Measurements from ENCODE around the gene TEX19. TPM values are rescaled to one million over a fixed set of nuclear protein-coding genes. Genes with fewer than 3 reads are reported as not detected.

The TEX19 gene
- total RNA-seq, 6 experiments from 2014 or later, result 0.10 to 0.14 TPM; not detected in 4

DNA sequence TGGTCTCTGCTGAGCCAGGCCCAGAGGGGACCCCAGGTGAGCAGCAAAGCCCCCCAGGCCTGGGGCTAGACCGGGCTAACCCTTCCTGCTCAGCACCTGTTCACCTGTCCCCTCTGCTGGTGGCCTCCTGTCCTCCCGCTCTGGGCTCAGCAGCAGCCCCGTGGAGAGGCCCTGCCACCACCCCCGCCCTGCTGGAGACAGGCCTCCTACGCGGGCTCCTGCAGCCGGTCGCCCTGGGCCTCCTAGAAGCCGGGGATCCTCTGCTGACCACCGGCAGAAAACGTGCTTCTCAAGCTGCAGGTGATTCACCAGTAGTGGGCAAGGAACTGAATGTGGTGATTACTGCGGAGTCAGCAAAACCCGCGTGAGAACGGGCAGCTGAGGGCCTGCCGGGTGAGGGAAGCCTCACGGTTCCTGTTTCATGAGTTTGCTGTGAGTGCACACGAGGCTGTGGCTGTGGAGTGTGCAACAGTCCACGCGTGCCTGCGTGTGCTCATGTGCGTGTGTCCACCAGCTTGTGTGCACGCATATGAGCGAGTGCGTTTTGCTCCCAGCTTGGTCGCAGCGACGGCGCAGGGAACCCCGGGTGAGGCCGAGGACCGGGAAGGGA, 26.3 kb upstream of the TEX19 start:
- Mint-ChIP-seq H3K4me1 (ENCODE audit: low read depth) (peaks cover 13% of the 10 kb centered on the region), H3K27ac (no peak overlapping the region; the same call in 1 of the 2 replicates), H3K4me3 (peak overlapping the region; percentile 80), H3K36me3 (ENCODE audit: low read depth) (no peaks in the 10 kb centered on the region), H3K9me3 (no peaks in the 10 kb centered on the region), H3K27me3 (ENCODE audit: insufficient read depth) (peaks cover 6% of the 10 kb centered on the region)
- peak; percentile 34 for DNase-seq
- no peak for TF ChIP-seq CTCF (IDR thresholded peaks at IDR 0.05)

GRCh38 chr17:82333279-82334171, 25.5 kb upstream of the TEX19 start, which contains the start of gene SECTM1:
SECTM1 (minus strand) TSS chr17:82333766; CDS start chr17:82327240, 6,526 bp downstream.
- Mint-ChIP-seq H3K36me3 (ENCODE audit: low read depth) (no peaks in the 10 kb centered on the region), H3K27ac (no peak within 1 kb of the TSS; the same call in 1 of the 2 replicates), H3K4me3 (peak within 1 kb of the TSS; percentile 86), H3K27me3 (ENCODE audit: insufficient read depth) (peaks cover 6% of the 10 kb centered on the region), H3K9me3 (no peaks in the 10 kb centered on the region), H3K4me1 (ENCODE audit: low read depth) (peaks cover 17% of the 10 kb centered on the region)
- DNase-seq, result peak; percentile 51
- TF ChIP-seq CTCF (IDR thresholded peaks at IDR 0.05), result no peak

- no peak for TF ChIP-seq CTCF (IDR thresholded peaks at IDR 0.05)
- Mint-ChIP-seq H3K27me3 (ENCODE audit: insufficient read depth) (peaks cover 6% of the 10 kb centered on the region), H3K4me3 (peak overlapping the region; percentile 86), H3K9me3 (no peaks in the 10 kb centered on the region), H3K36me3 (ENCODE audit: low read depth) (no peaks in the 10 kb centered on the region), H3K4me1 (ENCODE audit: low read depth) (peaks cover 24% of the 10 kb centered on the region), H3K27ac (no peak overlapping the region)
- DNase-seq, result no peak
These were observed 24.8 kb upstream of the TEX19 start for GRCh38 chr17:82334204-82334621.

- Mint-ChIP-seq H3K9me3 (no peaks in the 10 kb centered on the region), H3K27ac (peak overlapping the region; percentile 29; the same call in 1 of the 2 replicates), H3K4me3 (peak overlapping the region; percentile 86), H3K27me3 (ENCODE audit: insufficient read depth) (peaks cover 6% of the 10 kb centered on the region), H3K4me1 (ENCODE audit: low read depth) (peaks cover 27% of the 10 kb centered on the region), H3K36me3 (ENCODE audit: low read depth) (no peaks in the 10 kb centered on the region)
- no peak for DNase-seq
- TF ChIP-seq CTCF (IDR thresholded peaks at IDR 0.05), result no peak
These were observed 24.2 kb upstream of the TEX19 start for GRCh38 chr17:82334622-82335394.

Measured in HFFc6 (cell line).